Upper lobe of left lung (tissue), 6 donors: ENCODE results near the gene PPP1CA. TPM values are rescaled to one million over a fixed set of nuclear protein-coding genes. Genes with fewer than 3 reads are reported as not detected.

Experiments
- ATAC-seq, 2 donors: fragments of 200-7000 bp; cut with Tn5 transposase; one replicate each; pipeline ENCODE4 v1.9.1; 2022; ENCODE audit warnings: mild to moderate bottlenecking in 2 of 2, moderate library complexity in 2 of 2; ENCODE audit not compliant: low FRiP score in 2 of 2
- DNase-seq, 2 donors: peaks; one replicate each; pipeline ENCODE4 v3.0.0-alpha.2; 2019 to 2020
- H3K27ac ChIP-seq, 4 donors: fragments of 200-600 bp; sonication (generic); one replicate each; pipeline ENCODE4 v1.5.1; 2016 to 2019
- H3K27me3 ChIP-seq, 4 donors: fragments of 200-600 bp; sonication (generic); one replicate each; pipeline ENCODE4 v1.5.1; 2017 to 2019
- H3K36me3 ChIP-seq, 4 donors: fragments of 200-600 bp; sonication (generic); one replicate each; pipeline ENCODE4 v1.5.1; 2016 to 2019
- H3K4me1 ChIP-seq, 4 donors: fragments of 200-600 bp; sonication (generic); one replicate each; pipeline ENCODE4 v1.5.1; 2018 to 2019
- H3K4me3 ChIP-seq, 4 donors: fragments of 200-600 bp; sonication (generic); one replicate each; pipeline ENCODE4 v1.5.1; 2017 to 2019; ENCODE audit warnings: mild to moderate bottlenecking in 2 of 4, moderate library complexity in 1 of 4
- H3K9me3 ChIP-seq, 4 donors: fragments of 200-600 bp; sonication (generic); one replicate each; pipeline ENCODE4 v1.5.1; 2018 to 2019
- EP300 ChIP-seq, 4 donors: sonication (generic); formaldehyde crosslinking; IDR thresholded peaks; one replicate each; pipeline ENCODE4 v1.5.1; 2017; ENCODE audit warnings: antibody characterized with exemption in 4 of 4, control low read depth in 2 of 4
- POLR2A ChIP-seq, 4 donors: fragments of 450-650 bp; IDR thresholded peaks; one replicate each; pipeline ENCODE4 v1.5.1; 2016 to 2017; ENCODE audit warnings: antibody characterized with exemption in 4 of 4, mild to moderate bottlenecking in 2 of 4
- POLR2AphosphoS5 ChIP-seq, 2 donors: sonication (generic); formaldehyde crosslinking; IDR thresholded peaks; one replicate each; pipeline ENCODE4 v1.5.1; 2017; ENCODE audit warnings: antibody characterized with exemption in 2 of 2
- WGBS, 2 donors: methylation state at CpG; one replicate each; pipeline ENCODE4 v1.1.5; 2017 to 2018; 5-methylcytosine and 5-hydroxymethylcytosine counted together
- total RNA-seq, 6 donors: library from RNA; depleted of rRNA in 4 of 6; stranded (reverse); fragments of >200 nt in 4 of 6; gene quantifications; one replicate each; pipeline versions ENCODE4 v1.1.0 to v1.2.1, GENCODE V29; 2016 to 2021
- TF ChIP-seq, protein P1 (sequence below), 6 experiments: fragments of 450-650 bp in 4 of 6; fragments of 200-600 bp in 2 of 6; sonication (generic) in 2 of 6; IDR thresholded peaks; one replicate each; pipeline ENCODE4 v1.5.1; 2016 to 2019; ENCODE audit warnings: antibody characterized with exemption in 6 of 6
- donor health status: DM: no; HTN: no; CAD: no; lungs with moderate emphysema.
- donor health status: DM: no; HTN: yes; CAD: no; lungs with severe emphysema.

PPP1CA gene
- 100 to 1,000 TPM in 3 of 6 donors, 10 to 100 TPM in 3; 83.8 to 191 (median 135) TPM for total RNA-seq

DNA sequence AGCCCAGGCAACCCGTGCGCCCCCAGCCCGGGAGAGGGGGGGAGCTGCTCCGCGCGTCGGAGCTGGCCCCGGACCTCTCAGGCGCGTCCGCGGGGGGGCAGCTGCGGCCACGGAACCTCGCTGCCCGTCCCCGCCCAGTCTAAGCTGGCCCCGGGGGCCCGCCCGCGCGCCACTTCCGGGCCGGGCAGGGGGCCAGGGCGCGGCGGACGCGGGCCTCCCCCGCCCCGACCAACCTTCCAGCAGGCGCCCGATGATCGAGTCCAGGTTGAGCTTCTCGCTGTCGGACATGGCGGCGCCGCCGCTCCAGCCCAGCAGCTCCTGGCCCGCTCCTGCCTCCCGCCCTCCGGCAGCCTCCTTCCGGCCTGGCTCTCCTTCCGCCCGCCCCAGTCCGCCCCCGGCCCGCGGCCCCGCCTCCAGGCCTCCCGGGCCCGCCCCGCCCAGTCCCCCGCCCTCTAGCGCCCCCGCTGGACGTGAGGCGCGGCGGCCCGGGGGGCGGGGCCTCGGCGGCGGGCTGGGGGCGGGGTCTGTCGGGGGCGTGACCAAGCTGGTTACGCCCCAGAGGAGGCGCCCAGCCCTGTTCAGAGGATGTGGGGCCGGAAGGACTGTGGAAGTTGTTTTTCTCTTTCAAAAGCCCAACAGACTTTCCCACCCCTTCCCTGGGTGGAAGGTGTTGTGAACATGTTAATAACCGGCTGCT, at the start of gene PPP1CA:
Gene PPP1CA (minus strand): TSS at position 364 of the 697 bp plus-strand sequence. CDS start 76 bp downstream, at position 288.
- Histone ChIP-seq H3K4me3 (peak within 1 kb of the TSS; percentile 81 to 95 (median 84)), H3K27ac (peak within 1 kb of the TSS; percentile 92 to 96 (median 94)), H3K27me3 (no peaks in the 10 kb centered on the region), H3K36me3 (peaks cover 14 to 40% (median 32%) of the 10 kb centered on the region in 4 donors), H3K4me1 (peaks cover 34 to 68% (median 39%) of the 10 kb centered on the region in 4 donors), H3K9me3 (no peaks in the 10 kb centered on the region)
- TF ChIP-seq, protein P1, sequence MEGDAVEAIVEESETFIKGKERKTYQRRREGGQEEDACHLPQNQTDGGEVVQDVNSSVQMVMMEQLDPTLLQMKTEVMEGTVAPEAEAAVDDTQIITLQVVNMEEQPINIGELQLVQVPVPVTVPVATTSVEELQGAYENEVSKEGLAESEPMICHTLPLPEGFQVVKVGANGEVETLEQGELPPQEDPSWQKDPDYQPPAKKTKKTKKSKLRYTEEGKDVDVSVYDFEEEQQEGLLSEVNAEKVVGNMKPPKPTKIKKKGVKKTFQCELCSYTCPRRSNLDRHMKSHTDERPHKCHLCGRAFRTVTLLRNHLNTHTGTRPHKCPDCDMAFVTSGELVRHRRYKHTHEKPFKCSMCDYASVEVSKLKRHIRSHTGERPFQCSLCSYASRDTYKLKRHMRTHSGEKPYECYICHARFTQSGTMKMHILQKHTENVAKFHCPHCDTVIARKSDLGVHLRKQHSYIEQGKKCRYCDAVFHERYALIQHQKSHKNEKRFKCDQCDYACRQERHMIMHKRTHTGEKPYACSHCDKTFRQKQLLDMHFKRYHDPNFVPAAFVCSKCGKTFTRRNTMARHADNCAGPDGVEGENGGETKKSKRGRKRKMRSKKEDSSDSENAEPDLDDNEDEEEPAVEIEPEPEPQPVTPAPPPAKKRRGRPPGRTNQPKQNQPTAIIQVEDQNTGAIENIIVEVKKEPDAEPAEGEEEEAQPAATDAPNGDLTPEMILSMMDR (IDR thresholded peaks at IDR 0.05), result peak; percentile 47 to 84 (median 76)
- TF ChIP-seq POLR2A (IDR thresholded peaks at IDR 0.05), result peak in 3 of 4 donors; percentile 38 to 88 (median 67)
- peak; percentile 28 to 73 for TF ChIP-seq POLR2AphosphoS5 (IDR thresholded peaks at IDR 0.05)
- no peak for TF ChIP-seq EP300 (IDR thresholded peaks at IDR 0.05)
- DNase-seq, result peak; percentile 93 to 99
- peak; percentile 90 to 96 for ATAC-seq
- WGBS, 2 donors, result 0 to 2% methylated on average over 2 to 24 of the region's 73 CpGs

DNA sequence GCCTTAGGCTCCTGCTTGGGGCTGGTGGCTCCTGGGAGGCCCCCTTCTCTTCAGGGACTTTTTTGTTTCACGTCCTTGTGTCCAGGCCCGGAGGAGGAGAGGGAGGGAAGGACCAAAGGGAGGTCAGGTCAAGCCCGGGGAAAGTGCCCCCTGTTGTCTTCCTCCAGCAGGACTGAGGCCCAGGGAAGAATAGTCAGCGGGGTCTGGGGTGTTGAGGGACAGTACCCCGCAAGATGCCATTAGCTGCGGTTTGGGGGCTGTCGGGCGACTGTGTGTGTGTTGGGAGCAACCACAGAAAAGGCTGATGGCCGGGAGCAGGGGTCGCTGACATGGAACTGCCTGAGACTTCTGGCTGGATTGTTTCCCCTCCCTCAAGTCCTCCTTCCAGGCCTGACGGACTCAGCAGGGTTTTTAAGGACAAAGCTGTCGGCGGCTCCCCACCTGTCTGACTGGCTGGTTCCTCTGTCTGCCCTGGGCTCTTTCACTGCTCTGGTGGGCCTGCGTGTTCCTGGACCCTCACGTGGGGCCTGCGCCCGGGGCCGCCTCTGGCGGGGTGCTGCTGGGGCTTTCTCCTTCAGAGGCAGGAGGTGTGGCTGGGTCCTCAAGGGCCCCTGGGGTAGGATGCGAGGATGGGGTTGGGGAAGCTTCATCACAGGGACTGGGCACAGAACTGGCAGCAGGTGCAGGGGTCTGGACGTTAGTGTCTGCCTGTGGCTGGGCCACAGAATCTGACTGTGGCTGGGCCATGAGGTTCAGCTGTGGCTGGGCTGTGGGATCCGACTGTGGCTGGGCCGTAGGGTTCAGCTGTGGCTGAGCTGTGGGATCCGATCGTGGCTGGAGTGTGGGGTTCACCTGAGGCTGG, 49.4 kb upstream of the PPP1CA start:
- no peak for TF ChIP-seq POLR2AphosphoS5 (IDR thresholded peaks at IDR 0.05)
- TF ChIP-seq, protein P1 (IDR thresholded peaks at IDR 0.05), result no peak
- no peak for TF ChIP-seq EP300 (IDR thresholded peaks at IDR 0.05)
- TF ChIP-seq POLR2A (IDR thresholded peaks at IDR 0.05), result no peak
- ATAC-seq (no peak), DNase-seq (peak in 1 of 2 donors; percentile 76)
- H3K27me3 ChIP-seq, result no peaks in the 10 kb centered on the region
- no peaks in the 10 kb centered on the region for H3K36me3 ChIP-seq
- peaks cover 0 to 7% (median 5%) of the 10 kb centered on the region in 4 donors for H3K4me1 ChIP-seq
- H3K9me3 ChIP-seq, result no peaks in the 10 kb centered on the region
- H3K4me3 ChIP-seq, result no peak overlapping the region
- peak overlapping the region in 3 of 4 donors; percentile 64 to 79 (median 74) for H3K27ac ChIP-seq
- WGBS, 2 donors, result 90 to 94% methylated on average over 15 to 19 of the region's 25 CpGs

DNA sequence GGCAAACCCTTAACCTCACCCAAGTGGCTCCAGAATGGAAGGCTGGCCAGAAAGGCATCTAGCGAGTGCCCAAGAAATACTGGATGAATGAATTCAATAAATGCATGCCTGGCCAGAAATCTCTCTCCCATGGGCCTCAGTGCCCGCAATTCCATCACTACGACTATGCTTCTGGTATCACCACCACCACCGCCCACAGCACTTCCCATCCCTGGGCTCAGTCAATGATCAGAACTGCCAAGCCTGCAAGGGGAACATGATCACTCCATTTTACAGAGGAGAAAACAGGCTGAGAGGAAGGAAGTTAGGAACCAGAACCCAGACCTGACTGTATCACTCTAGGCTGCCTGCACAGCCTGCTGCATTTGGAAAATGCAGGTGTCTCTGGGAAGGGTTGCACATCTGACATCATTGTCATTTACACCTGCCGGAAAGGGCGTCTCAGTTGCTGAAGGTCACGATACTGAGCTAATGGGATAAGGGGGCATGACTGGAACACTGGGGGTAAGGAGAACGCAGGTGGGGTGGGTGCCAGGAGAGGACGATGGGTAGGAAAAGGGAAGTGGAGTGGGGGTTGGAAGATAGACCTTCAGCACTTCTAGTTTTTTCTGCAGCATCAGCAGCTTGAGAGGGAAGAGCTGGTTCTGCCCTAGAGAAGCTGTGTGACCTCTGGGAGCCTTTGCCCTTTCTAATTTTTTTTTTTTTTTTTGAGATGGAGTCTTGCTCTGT, 47.6 kb upstream of the PPP1CA start:
- DNase-seq, result no peak
- WGBS, 2 donors, result 66 to 76% methylated on average over 9 of the region's 9 CpGs
- H3K27ac ChIP-seq, result no peak overlapping the region
- peaks cover 4 to 13% (median 8%) of the 10 kb centered on the region in 4 donors for H3K4me1 ChIP-seq
- no peaks in the 10 kb centered on the region for H3K27me3 ChIP-seq
- peak in 1 of 2 donors; percentile 39 for ATAC-seq
- H3K4me3 ChIP-seq, result no peak overlapping the region
- no peaks in the 10 kb centered on the region for H3K9me3 ChIP-seq
- no peaks in the 10 kb centered on the region for H3K36me3 ChIP-seq
- TF ChIP-seq POLR2AphosphoS5 (IDR thresholded peaks at IDR 0.05), result no peak
- TF ChIP-seq, protein P1 (IDR thresholded peaks at IDR 0.05), result no peak
- TF ChIP-seq EP300 (IDR thresholded peaks at IDR 0.05), result no peak
- TF ChIP-seq POLR2A (IDR thresholded peaks at IDR 0.05), result no peak

DNA sequence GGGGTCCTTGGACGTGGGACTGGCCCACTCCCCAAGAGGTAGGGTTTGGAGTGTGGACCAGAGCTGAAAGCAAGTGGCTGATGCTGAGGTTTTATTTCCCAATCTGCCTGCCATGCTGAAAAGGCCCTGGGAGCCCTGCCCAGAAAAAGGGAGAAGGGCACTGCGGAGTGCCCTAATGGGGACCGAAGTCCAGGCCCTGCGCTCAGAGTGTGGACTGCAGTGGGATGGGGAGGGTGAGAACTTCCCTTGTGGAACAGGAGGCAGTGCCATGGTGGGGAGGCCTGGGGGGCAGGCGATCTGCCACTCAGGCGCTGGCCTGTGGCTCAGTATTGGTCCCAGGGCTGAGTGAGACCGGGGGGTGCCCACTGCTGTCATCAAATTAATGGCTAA, 46.6 kb upstream of the PPP1CA start:
- WGBS, 2 donors, result 91 to 95% methylated on average over 5 to 7 of the region's 7 CpGs

More for the DNA sequence above, 46.6 kb upstream of the PPP1CA start:
- Histone ChIP-seq H3K9me3 (no peaks in the 10 kb centered on the region), H3K4me3 (no peak overlapping the region), H3K36me3 (no peaks in the 10 kb centered on the region), H3K4me1 (peaks cover 5 to 16% (median 10%) of the 10 kb centered on the region in 4 donors), H3K27ac (no peak overlapping the region), H3K27me3 (no peaks in the 10 kb centered on the region)
- TF ChIP-seq POLR2A (IDR thresholded peaks at IDR 0.05), result no peak
- TF ChIP-seq, protein P1 (IDR thresholded peaks at IDR 0.05), result no peak
- no peak for TF ChIP-seq POLR2AphosphoS5 (IDR thresholded peaks at IDR 0.05)
- no peak for TF ChIP-seq EP300 (IDR thresholded peaks at IDR 0.05)
- DNase-seq (peak in 1 of 2 donors; percentile 33), ATAC-seq (no peak)
